B cell (primary cell): ENCODE measurements around the gene GBE1.

Source experiments
- EZH2 ChIP-seq: IDR thresholded peaks from 2 replicates; pipeline ENCODE4 v1.6.1; 2012; ENCODE audit warnings: borderline replicate concordance, low read depth, mild to moderate bottlenecking, moderate library complexity, low read length; ENCODE audit not compliant: insufficient read depth, poor library complexity, severe bottlenecking
- TF ChIP-seq, protein P1 (sequence below): fragments of 200-600 bp; IDR thresholded peaks from one replicate; pipeline ENCODE4 v1.8.0; 2022; ENCODE audit warnings: antibody characterized with exemption, mild to moderate bottlenecking

DNA sequence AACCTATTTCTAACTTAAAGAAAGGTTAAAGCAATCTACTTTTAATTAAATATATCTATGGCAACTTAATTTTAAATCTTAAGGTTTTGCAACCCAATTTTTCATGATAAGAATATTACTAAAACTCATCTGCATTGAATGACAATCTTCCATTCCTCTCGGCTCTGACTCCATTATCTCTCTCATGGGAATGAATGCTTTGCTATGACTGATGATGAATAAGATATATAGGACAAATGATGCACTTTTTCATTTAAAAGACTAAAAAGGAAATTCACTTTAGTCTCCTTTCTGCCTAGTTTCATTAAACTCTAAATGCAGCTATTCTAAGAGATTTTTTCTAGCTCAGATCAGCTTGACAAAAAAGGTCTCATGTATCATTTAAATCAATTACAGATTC, 68.7 kb downstream of the GBE1 start:
- TF ChIP-seq, protein P1, sequence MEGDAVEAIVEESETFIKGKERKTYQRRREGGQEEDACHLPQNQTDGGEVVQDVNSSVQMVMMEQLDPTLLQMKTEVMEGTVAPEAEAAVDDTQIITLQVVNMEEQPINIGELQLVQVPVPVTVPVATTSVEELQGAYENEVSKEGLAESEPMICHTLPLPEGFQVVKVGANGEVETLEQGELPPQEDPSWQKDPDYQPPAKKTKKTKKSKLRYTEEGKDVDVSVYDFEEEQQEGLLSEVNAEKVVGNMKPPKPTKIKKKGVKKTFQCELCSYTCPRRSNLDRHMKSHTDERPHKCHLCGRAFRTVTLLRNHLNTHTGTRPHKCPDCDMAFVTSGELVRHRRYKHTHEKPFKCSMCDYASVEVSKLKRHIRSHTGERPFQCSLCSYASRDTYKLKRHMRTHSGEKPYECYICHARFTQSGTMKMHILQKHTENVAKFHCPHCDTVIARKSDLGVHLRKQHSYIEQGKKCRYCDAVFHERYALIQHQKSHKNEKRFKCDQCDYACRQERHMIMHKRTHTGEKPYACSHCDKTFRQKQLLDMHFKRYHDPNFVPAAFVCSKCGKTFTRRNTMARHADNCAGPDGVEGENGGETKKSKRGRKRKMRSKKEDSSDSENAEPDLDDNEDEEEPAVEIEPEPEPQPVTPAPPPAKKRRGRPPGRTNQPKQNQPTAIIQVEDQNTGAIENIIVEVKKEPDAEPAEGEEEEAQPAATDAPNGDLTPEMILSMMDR = no peak
- no peak for TF ChIP-seq EZH2
